CD14-positive monocyte (primary cell): ENCODE data around the gene NCDN. TPM values are rescaled to one million over a fixed set of nuclear protein-coding genes. Genes with fewer than 3 reads are reported as not detected.
"Not testable (repeated sequence)": the region's sequence is repeated elsewhere in the genome, so short reads cannot be mapped to it uniquely, and the experiment has no call there.

Experiments used
- DNase-seq, 3 donors: peaks; one replicate each; pipeline ENCODE4 v3.0.0-alpha.2; 2011 to 2022
- H2AFZ ChIP-seq: 2 replicates; pipeline ENCODE4 v1.6.0; 2012; ENCODE audit warnings: mild to moderate bottlenecking, low read depth, low read length, inconsistent platforms; ENCODE audit not compliant: insufficient read depth, poor library complexity, severe bottlenecking
- H3K27ac ChIP-seq, 2 donors: 1 replicate in 1 of 2; 2 replicates in 1 of 2; pipeline ENCODE4 v1.5.1; 2012 to 2013; ENCODE audit warnings: low read length in 2 of 2, control low read depth in 1 of 2, inconsistent platforms in 1 of 2, low read depth in 1 of 2, mild to moderate bottlenecking in 1 of 2
- H3K27me3 ChIP-seq, 2 donors: one replicate each; pipeline versions ENCODE4 v1.6.0 to v1.6.1; 2011 to 2013; ENCODE audit warnings: low read length in 2 of 2; ENCODE audit not compliant: control insufficient read depth in 2 of 2, insufficient read depth in 2 of 2
- H3K36me3 ChIP-seq, 2 donors: replicated peaks in 1 of 2; 1 replicate in 1 of 2; 2 replicates in 1 of 2; pipeline versions ENCODE4 v1.5.1 to v1.6.1; 2012 to 2013; ENCODE audit warnings: low read length in 2 of 2, control low read depth in 1 of 2, inconsistent platforms in 1 of 2, mild to moderate bottlenecking in 1 of 2; ENCODE audit not compliant: insufficient read depth in 2 of 2, control insufficient read depth in 1 of 2
- H3K4me1 ChIP-seq, 2 donors: 1 replicate in 1 of 2; 2 replicates in 1 of 2; pipeline versions ENCODE4 v1.5.1 to v1.6.1; 2012 to 2013; ENCODE audit warnings: low read length in 2 of 2, control low read depth in 1 of 2, inconsistent platforms in 1 of 2, mild to moderate bottlenecking in 1 of 2, moderate library complexity in 1 of 2; ENCODE audit not compliant: insufficient read depth in 2 of 2, control insufficient read depth in 1 of 2
- H3K4me2 ChIP-seq: replicated peaks from 2 replicates; pipeline ENCODE3; 2012; ENCODE audit warnings: low read length, moderate library complexity, mild to moderate bottlenecking; ENCODE audit not compliant: poor library complexity, severe bottlenecking; ENCODE audit errors: extremely low read depth
- H3K4me3 ChIP-seq, 3 experiments: fragments of 200-600 bp in 1 of 3; sonication (generic) in 1 of 3; replicated peaks in 1 of 3; 1 replicate in 2 of 3; 2 replicates in 1 of 3; pipeline ENCODE4 v1.5.1; 2011 to 2013; ENCODE audit warnings: low read length in 3 of 3, mild to moderate bottlenecking in 3 of 3, control low read depth in 2 of 3, low read depth in 2 of 3, inconsistent platforms in 1 of 3, moderate library complexity in 1 of 3
- H3K79me2 ChIP-seq: 2 replicates; pipeline ENCODE4 v1.6.0; 2012; ENCODE audit warnings: mild to moderate bottlenecking, control low read depth, inconsistent platforms, low read length, moderate library complexity; ENCODE audit not compliant: insufficient read depth
- H3K9ac ChIP-seq: 2 replicates; pipeline ENCODE4 v1.6.0; 2017; ENCODE audit warnings: low read length, mild to moderate bottlenecking; ENCODE audit not compliant: insufficient read depth, poor library complexity, severe bottlenecking
- H3K9me3 ChIP-seq, 2 donors: replicated peaks in 1 of 2; 1 replicate in 1 of 2; 2 replicates in 1 of 2; pipeline versions ENCODE4 v1.5.1 to v1.6.1; 2012 to 2013; ENCODE audit warnings: low read length in 2 of 2, control low read depth in 1 of 2; ENCODE audit not compliant: control insufficient read depth in 1 of 2, insufficient read depth in 1 of 2
- H4K20me1 ChIP-seq: 2 replicates; pipeline ENCODE4 v1.6.0; 2012; ENCODE audit warnings: mild to moderate bottlenecking, low read length, control low read depth, moderate library complexity; ENCODE audit not compliant: insufficient read depth
- H3K27ac Mint-ChIP-seq, 7 donors: one replicate each; pipeline ENCODE4 v1.8.0; 2020; ENCODE audit warnings: mild to moderate bottlenecking in 7 of 7, mixed read lengths in 7 of 7, moderate library complexity in 6 of 7, inconsistent platforms in 2 of 7
- H3K27me3 Mint-ChIP-seq, 3 donors: one replicate each; pipeline ENCODE4 v1.8.0; 2021 to 2022; ENCODE audit warnings: low read depth in 3 of 3, mild to moderate bottlenecking in 3 of 3, mixed read lengths in 3 of 3, moderate library complexity in 3 of 3, inconsistent platforms in 1 of 3
- H3K36me3 Mint-ChIP-seq, 2 donors: one replicate each; pipeline ENCODE4 v1.8.0; 2020; ENCODE audit warnings: mixed read lengths in 2 of 2, inconsistent platforms in 1 of 2, mild to moderate bottlenecking in 1 of 2
- H3K4me1 Mint-ChIP-seq: one replicate; pipeline ENCODE4 v1.8.0; 2020; ENCODE audit warnings: mild to moderate bottlenecking, mixed read lengths
- H3K4me3 Mint-ChIP-seq, 2 donors: one replicate each; pipeline ENCODE4 v1.8.0; 2020; ENCODE audit warnings: mild to moderate bottlenecking in 2 of 2, mixed read lengths in 2 of 2, moderate library complexity in 1 of 2
- H3K9me3 Mint-ChIP-seq, 7 donors: one replicate each; pipeline ENCODE4 v1.8.0; 2020 to 2022; ENCODE audit warnings: mixed read lengths in 7 of 7, mild to moderate bottlenecking in 6 of 7, moderate library complexity in 6 of 7, inconsistent platforms in 2 of 7
- WGBS: methylation state at CpG from one replicate; pipeline ENCODE4 v1.1.5; 2013; ENCODE audit warnings: missing lambda C conversion rate; ENCODE audit not compliant: insufficient coverage; 5-methylcytosine and 5-hydroxymethylcytosine counted together
- intact Hi-C, 2 donors: fragments of 100-400 bp; cut with micrococcal nuclease; formaldehyde crosslinking; loops; one replicate each; pipeline versions ENCODE4 v1.15.0 to v1.15.1; 2023
- polyA plus RNA-seq, 3 donors: library from polyadenylated mRNA; depleted of rRNA in 1 of 3; unstranded in 2 of 3; stranded (reverse) in 1 of 3; fragments of 300-500 nt in 2 of 3; fragments of >200 nt in 1 of 3; fragmentation: Illumina TruSeq in 2 of 3; gene quantifications; 1 replicate in 2 of 3; 2 replicates in 1 of 3; pipeline ENCODE4 v1.2.3, GENCODE V29; 2012 to 2021
- TF ChIP-seq, protein P1 (sequence below): fragments of 200-600 bp; IDR thresholded peaks from one replicate; pipeline ENCODE4 v1.8.0; 2022; ENCODE audit warnings: antibody characterized with exemption, mild to moderate bottlenecking

The NCDN gene
- polyA plus RNA-seq, 3 donors = 5.0 to 7.9 (median 7.0) TPM

DNA sequence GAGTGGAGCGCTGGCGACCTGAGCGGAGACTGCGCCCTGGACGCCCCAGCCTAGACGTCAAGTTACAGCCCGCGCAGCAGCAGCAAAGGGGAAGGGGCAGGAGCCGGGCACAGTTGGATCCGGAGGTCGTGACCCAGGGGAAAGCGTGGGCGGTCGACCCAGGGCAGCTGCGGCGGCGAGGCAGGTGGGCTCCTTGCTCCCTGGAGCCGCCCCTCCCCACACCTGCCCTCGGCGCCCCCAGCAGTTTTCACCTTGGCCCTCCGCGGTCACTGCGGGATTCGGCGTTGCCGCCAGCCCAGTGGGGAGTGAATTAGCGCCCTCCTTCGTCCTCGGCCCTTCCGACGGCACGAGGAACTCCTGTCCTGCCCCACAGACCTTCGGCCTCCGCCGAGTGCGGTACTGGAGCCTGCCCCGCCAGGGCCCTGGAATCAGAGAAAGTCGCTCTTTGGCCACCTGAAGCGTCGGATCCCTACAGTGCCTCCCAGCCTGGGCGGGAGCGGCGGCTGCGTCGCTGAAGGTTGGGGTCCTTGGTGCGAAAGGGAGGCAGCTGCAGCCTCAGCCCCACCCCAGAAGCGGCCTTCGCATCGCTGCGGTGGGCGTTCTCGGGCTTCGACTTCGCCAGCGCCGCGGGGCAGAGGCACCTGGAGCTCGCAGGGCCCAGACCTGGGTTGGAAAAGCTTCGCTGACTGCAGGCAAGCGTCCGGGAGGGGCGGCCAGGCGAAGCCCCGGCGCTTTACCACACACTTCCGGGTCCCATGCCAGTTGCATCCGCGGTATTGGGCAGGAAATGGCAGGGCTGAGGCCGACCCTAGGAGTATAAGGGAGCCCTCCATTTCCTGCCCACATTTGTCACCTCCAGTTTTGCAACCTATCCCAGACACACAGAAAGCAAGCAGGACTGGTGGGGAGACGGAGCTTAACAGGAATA, 19.7 kb downstream of the NCDN start:
- peak overlapping the region; percentile 48 to 83 for H3K27ac ChIP-seq
- peak overlapping the region; percentile 79 for H3K9ac ChIP-seq
- H3K4me3 ChIP-seq = peak overlapping the region; percentile 84 to 97 (median 91)

DNA sequence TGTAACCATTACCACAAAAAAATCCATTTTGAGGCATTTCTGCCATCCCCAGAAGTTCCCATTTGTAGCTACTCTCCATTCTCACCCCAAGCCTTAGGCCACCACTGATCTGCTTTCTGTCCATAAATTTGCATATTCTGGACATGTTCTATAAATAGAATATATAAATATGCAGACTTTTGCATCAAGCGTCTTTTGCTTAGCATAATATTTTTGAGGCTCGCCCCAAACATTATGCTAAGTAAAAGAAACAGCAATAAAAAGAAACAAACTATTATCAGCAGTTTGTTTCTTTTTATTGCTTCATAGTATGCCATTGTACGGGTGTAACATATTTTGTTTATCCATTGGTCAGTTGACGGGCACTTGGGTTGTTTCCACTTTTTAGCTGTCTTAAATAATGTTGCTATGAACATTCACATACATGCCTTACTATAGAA, 23.4 kb downstream of the NCDN start:
- H3K4me1 Mint-ChIP-seq = peaks cover 23% of the 10 kb centered on the region
- Histone ChIP-seq H3K4me1 (peaks cover 28 to 34% of the 10 kb centered on the region in 2 donors), H3K9me3 (no peaks in the 10 kb centered on the region), H3K27ac (no peak overlapping the region), H2AFZ (no peak overlapping the region), H3K9ac (no peak overlapping the region), H3K4me2 (no peak overlapping the region), H3K36me3 (no peaks in the 10 kb centered on the region), H3K79me2 (peaks cover 4% of the 10 kb centered on the region), H3K4me3 (no peak overlapping the region), H4K20me1 (no peaks in the 10 kb centered on the region), H3K27me3 (peaks cover 0 to 5% of the 10 kb centered on the region in 2 donors)
- intact Hi-C loops = no loop called here
- H3K9me3 Mint-ChIP-seq = peaks cover 0 to 2% (median 0%) of the 10 kb centered on the region in 7 donors
- peaks cover 4 to 20% (median 9%) of the 10 kb centered on the region in 3 donors for H3K27me3 Mint-ChIP-seq
- no peak for DNase-seq
- H3K4me3 Mint-ChIP-seq = no peak overlapping the region
- WGBS = no CpG with 5 or more reads among the region's 4 CpGs
- TF ChIP-seq, protein P1, sequence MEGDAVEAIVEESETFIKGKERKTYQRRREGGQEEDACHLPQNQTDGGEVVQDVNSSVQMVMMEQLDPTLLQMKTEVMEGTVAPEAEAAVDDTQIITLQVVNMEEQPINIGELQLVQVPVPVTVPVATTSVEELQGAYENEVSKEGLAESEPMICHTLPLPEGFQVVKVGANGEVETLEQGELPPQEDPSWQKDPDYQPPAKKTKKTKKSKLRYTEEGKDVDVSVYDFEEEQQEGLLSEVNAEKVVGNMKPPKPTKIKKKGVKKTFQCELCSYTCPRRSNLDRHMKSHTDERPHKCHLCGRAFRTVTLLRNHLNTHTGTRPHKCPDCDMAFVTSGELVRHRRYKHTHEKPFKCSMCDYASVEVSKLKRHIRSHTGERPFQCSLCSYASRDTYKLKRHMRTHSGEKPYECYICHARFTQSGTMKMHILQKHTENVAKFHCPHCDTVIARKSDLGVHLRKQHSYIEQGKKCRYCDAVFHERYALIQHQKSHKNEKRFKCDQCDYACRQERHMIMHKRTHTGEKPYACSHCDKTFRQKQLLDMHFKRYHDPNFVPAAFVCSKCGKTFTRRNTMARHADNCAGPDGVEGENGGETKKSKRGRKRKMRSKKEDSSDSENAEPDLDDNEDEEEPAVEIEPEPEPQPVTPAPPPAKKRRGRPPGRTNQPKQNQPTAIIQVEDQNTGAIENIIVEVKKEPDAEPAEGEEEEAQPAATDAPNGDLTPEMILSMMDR = no peak
- peaks cover 11 to 12% of the 10 kb centered on the region in 2 donors for H3K36me3 Mint-ChIP-seq
- no peak overlapping the region for H3K27ac Mint-ChIP-seq

More for the DNA sequence above, 19.7 kb downstream of the NCDN start:
- intact Hi-C loops = loop anchor here in 1 of 2 donors (10.0 kb wide), 1 partner anchor 67 kb away; the partner anchor contains the start of gene PSMB2
- Histone ChIP-seq H2AFZ (peak overlapping the region; percentile 100), H3K4me2 (peak overlapping the region; percentile 99), H3K79me2 (peaks cover 4% of the 10 kb centered on the region), H3K9me3 (no peaks in the 10 kb centered on the region), H3K36me3 (no peaks in the 10 kb centered on the region), H3K4me1 (peaks cover 48 to 58% of the 10 kb centered on the region in 2 donors), H4K20me1 (no peaks in the 10 kb centered on the region), H3K27me3 (peaks cover 5 to 26% of the 10 kb centered on the region in 2 donors)
- Mint-ChIP-seq H3K27me3 (peaks cover 23 to 37% (median 32%) of the 10 kb centered on the region in 3 donors), H3K36me3 (peaks cover 5 to 16% of the 10 kb centered on the region in 2 donors), H3K4me1 (peaks cover 45% of the 10 kb centered on the region), H3K4me3 (peak overlapping the region; percentile 99 to 100), H3K27ac (peak overlapping the region in 6 of 7 donors; percentile 63 to 85 (median 84)), H3K9me3 (peaks cover 0 to 8% (median 0%) of the 10 kb centered on the region in 7 donors)
- under 1% methylated on average over 66 of the region's 70 CpGs for WGBS
- TF ChIP-seq, protein P1 = no peak
- DNase-seq = peak; percentile 42 to 64 (median 49)

DNA sequence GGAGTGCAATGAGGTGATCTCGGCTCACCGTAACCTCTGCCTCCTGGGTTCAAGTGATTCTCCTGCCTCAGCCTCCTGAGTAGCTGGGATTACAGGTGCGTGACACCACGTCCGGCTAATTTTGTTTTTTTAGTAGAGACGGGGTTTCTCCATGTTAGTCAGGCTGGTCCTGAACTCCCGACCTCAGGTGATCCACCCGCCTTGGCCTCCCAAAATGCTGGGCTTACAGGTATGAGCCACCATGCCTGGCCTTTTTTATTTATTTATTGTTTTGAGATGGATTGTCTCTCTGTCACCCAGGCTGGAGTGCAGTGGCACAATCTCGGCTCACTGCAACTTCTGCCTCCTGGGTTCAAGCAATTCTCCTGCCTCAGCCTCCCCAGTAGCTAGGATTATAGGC, 24.0 kb downstream of the NCDN start:
- Mint-ChIP-seq H3K27ac (peak overlapping the region in 1 of 7 donors; percentile 66), H3K36me3 (peaks cover 9 to 12% of the 10 kb centered on the region in 2 donors), H3K27me3 (peaks cover 0 to 14% (median 3%) of the 10 kb centered on the region in 3 donors), H3K4me1 (peaks cover 17% of the 10 kb centered on the region)
- H3K4me3 ChIP-seq, H3K36me3 ChIP-seq, H3K79me2 ChIP-seq, H3K4me2 ChIP-seq, intact Hi-C loops, H3K27me3 ChIP-seq, H3K9me3 Mint-ChIP-seq, H3K9ac ChIP-seq, H4K20me1 ChIP-seq, DNase-seq, H3K27ac ChIP-seq, H3K9me3 ChIP-seq, H3K4me3 Mint-ChIP-seq, H2AFZ ChIP-seq: not testable (repeated sequence)
- peaks cover 21 to 28% of the 10 kb centered on the region in 2 donors for H3K4me1 ChIP-seq
- WGBS = 93% methylated on average over 3 of the region's 9 CpGs
